Peyer's patch (tissue), 4 donors: ENCODE measurements around the gene MYRIP.

Experiments
- CTCF ChIP-seq, 6 experiments: fragments of 450-650 bp in 4 of 6; fragments of 200-600 bp in 2 of 6; sonication (generic) in 1 of 6; IDR thresholded peaks; one replicate each; pipeline ENCODE4 v1.5.1; 2017 to 2019; ENCODE audit warnings: antibody characterized with exemption in 6 of 6, mild to moderate bottlenecking in 3 of 6, moderate library complexity in 1 of 6
- POLR2A ChIP-seq, 2 donors: fragments of 450-650 bp; IDR thresholded peaks; one replicate each; pipeline ENCODE4 v1.5.1; 2017; ENCODE audit warnings: antibody characterized with exemption in 2 of 2, mild to moderate bottlenecking in 2 of 2, moderate library complexity in 2 of 2

DNA sequence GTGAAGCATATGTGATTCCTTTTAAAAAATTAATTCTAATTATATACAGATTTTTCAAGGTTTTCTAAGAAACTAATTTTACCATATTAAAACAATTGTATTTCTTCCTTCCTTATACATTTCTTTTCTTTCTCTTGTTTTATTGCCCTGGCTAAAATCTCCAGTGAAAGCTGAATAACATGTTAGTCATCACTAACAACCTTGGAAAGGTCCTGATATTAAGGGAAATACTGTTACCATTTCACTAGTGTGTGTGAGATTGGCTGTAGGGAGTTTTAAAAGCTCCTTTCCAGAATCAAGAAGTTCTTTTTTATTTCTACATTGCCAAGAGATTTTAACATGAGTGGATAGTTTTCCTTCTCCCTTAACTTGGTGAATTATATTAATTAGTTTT is 270.4 kb downstream of the MYRIP start:
- TF ChIP-seq CTCF (IDR thresholded peaks at IDR 0.05) (no peak), POLR2A (IDR thresholded peaks at IDR 0.05) (no peak)
